OCI-LY1 (cell line): ENCODE results near the gene CACNA1B.

Source experiments
- EZH2 ChIP-seq: fragments of 200-600 bp; sonication (generic), shearing (Covaris generic); IDR thresholded peaks from 2 replicates; pipeline ENCODE4 v1.8.0; 2017; ENCODE audit warnings: borderline replicate concordance, mixed run types, mild to moderate bottlenecking, antibody characterized with exemption, low read length, moderate library complexity, mixed read lengths
- TF ChIP-seq, protein P1 (sequence below): fragments of 200-600 bp; sonication (generic), shearing (Covaris generic); IDR thresholded peaks from 2 replicates; pipeline ENCODE4 v1.5.1; 2017; ENCODE audit warnings: mild to moderate bottlenecking, antibody characterized with exemption, low read length, moderate library complexity, mixed read lengths

- TF ChIP-seq, protein P1, sequence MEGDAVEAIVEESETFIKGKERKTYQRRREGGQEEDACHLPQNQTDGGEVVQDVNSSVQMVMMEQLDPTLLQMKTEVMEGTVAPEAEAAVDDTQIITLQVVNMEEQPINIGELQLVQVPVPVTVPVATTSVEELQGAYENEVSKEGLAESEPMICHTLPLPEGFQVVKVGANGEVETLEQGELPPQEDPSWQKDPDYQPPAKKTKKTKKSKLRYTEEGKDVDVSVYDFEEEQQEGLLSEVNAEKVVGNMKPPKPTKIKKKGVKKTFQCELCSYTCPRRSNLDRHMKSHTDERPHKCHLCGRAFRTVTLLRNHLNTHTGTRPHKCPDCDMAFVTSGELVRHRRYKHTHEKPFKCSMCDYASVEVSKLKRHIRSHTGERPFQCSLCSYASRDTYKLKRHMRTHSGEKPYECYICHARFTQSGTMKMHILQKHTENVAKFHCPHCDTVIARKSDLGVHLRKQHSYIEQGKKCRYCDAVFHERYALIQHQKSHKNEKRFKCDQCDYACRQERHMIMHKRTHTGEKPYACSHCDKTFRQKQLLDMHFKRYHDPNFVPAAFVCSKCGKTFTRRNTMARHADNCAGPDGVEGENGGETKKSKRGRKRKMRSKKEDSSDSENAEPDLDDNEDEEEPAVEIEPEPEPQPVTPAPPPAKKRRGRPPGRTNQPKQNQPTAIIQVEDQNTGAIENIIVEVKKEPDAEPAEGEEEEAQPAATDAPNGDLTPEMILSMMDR = no peak
- TF ChIP-seq EZH2 = no peak
Observed at GRCh38 chr9:138009803-138010690, 132.5 kb downstream of the CACNA1B start.
